ENCODE results near the gene DPEP1. TPM values are rescaled to one million over a fixed set of nuclear protein-coding genes. Genes with fewer than 3 reads are reported as not detected.
A peak's percentile ranks its signal among the peaks of the same experiment; 100 is the strongest.

DPEP1 gene
- total and polyA plus RNA-seq, 2 experiments from 2014 or later: 1.7 to 2.3 TPM

DNA sequence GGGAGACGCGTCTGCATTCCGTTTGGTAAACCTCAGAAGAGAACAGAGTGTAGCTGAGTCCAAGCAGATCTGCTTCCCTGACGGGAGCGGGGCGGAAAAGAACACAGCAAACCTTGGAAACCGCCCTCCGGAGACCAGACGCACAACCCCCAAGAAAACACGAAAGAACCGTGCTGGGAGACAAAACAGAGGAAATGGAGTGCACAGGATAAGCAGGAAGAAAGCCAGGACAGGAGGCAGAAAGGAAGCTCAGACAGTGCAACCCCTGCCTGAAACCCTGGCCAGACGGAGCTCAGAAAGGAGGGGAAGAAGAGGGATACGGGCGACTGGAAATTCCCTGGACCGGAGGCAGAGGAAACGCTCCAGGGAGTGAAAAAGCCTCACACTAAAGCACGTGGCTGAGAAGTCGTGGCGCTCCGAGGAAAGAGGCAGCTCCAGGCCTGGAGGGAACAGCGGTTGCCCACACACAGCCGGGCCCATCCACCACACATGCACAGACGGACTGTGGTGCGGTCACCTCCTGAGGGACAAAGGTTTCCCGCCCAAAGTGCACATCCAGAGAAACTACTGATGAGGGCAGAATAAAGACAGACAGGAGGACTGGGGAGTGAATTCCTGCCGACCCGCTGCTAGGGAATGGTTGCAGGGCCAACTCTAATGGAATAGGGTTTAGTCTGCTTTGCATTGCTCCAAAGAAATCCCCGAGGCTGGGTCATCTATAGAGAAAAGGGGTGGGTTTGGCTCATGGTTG, 10.2 kb downstream of the DPEP1 start:
- no peak for TF ChIP-seq ETS1 (IDR thresholded peaks at IDR 0.05)
- TF ChIP-seq, protein P1, sequence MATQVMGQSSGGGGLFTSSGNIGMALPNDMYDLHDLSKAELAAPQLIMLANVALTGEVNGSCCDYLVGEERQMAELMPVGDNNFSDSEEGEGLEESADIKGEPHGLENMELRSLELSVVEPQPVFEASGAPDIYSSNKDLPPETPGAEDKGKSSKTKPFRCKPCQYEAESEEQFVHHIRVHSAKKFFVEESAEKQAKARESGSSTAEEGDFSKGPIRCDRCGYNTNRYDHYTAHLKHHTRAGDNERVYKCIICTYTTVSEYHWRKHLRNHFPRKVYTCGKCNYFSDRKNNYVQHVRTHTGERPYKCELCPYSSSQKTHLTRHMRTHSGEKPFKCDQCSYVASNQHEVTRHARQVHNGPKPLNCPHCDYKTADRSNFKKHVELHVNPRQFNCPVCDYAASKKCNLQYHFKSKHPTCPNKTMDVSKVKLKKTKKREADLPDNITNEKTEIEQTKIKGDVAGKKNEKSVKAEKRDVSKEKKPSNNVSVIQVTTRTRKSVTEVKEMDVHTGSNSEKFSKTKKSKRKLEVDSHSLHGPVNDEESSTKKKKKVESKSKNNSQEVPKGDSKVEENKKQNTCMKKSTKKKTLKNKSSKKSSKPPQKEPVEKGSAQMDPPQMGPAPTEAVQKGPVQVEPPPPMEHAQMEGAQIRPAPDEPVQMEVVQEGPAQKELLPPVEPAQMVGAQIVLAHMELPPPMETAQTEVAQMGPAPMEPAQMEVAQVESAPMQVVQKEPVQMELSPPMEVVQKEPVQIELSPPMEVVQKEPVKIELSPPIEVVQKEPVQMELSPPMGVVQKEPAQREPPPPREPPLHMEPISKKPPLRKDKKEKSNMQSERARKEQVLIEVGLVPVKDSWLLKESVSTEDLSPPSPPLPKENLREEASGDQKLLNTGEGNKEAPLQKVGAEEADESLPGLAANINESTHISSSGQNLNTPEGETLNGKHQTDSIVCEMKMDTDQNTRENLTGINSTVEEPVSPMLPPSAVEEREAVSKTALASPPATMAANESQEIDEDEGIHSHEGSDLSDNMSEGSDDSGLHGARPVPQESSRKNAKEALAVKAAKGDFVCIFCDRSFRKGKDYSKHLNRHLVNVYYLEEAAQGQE (IDR thresholded peaks at IDR 0.05; ENCODE audit: unreplicated experiment): no peak
- no peak for TF ChIP-seq ZNF331 (CRISPR knock-in tag; IDR thresholded peaks at IDR 0.05; ENCODE audit: low read depth)
- TF ChIP-seq EZH2phosphoT487 (IDR thresholded peaks at IDR 0.05; ENCODE audit: unreplicated experiment): no peak
- TF ChIP-seq CREB1 (CRISPR knock-in tag; IDR thresholded peaks at IDR 0.05; ENCODE audit: low read depth): no peak
- TF ChIP-seq STAT1 (IDR thresholded peaks at IDR 0.05; ENCODE audit: unreplicated experiment): no peak
- TF ChIP-seq POLR2AphosphoS5 (IDR thresholded peaks at IDR 0.05; ENCODE audit: low read depth): no peak
- TF ChIP-seq JUNB (IDR thresholded peaks at IDR 0.05; ENCODE audit: unreplicated experiment): no peak
- TF ChIP-seq ZNF114 (CRISPR knock-in tag; IDR thresholded peaks at IDR 0.05): no peak
- TF ChIP-seq, protein P2, sequence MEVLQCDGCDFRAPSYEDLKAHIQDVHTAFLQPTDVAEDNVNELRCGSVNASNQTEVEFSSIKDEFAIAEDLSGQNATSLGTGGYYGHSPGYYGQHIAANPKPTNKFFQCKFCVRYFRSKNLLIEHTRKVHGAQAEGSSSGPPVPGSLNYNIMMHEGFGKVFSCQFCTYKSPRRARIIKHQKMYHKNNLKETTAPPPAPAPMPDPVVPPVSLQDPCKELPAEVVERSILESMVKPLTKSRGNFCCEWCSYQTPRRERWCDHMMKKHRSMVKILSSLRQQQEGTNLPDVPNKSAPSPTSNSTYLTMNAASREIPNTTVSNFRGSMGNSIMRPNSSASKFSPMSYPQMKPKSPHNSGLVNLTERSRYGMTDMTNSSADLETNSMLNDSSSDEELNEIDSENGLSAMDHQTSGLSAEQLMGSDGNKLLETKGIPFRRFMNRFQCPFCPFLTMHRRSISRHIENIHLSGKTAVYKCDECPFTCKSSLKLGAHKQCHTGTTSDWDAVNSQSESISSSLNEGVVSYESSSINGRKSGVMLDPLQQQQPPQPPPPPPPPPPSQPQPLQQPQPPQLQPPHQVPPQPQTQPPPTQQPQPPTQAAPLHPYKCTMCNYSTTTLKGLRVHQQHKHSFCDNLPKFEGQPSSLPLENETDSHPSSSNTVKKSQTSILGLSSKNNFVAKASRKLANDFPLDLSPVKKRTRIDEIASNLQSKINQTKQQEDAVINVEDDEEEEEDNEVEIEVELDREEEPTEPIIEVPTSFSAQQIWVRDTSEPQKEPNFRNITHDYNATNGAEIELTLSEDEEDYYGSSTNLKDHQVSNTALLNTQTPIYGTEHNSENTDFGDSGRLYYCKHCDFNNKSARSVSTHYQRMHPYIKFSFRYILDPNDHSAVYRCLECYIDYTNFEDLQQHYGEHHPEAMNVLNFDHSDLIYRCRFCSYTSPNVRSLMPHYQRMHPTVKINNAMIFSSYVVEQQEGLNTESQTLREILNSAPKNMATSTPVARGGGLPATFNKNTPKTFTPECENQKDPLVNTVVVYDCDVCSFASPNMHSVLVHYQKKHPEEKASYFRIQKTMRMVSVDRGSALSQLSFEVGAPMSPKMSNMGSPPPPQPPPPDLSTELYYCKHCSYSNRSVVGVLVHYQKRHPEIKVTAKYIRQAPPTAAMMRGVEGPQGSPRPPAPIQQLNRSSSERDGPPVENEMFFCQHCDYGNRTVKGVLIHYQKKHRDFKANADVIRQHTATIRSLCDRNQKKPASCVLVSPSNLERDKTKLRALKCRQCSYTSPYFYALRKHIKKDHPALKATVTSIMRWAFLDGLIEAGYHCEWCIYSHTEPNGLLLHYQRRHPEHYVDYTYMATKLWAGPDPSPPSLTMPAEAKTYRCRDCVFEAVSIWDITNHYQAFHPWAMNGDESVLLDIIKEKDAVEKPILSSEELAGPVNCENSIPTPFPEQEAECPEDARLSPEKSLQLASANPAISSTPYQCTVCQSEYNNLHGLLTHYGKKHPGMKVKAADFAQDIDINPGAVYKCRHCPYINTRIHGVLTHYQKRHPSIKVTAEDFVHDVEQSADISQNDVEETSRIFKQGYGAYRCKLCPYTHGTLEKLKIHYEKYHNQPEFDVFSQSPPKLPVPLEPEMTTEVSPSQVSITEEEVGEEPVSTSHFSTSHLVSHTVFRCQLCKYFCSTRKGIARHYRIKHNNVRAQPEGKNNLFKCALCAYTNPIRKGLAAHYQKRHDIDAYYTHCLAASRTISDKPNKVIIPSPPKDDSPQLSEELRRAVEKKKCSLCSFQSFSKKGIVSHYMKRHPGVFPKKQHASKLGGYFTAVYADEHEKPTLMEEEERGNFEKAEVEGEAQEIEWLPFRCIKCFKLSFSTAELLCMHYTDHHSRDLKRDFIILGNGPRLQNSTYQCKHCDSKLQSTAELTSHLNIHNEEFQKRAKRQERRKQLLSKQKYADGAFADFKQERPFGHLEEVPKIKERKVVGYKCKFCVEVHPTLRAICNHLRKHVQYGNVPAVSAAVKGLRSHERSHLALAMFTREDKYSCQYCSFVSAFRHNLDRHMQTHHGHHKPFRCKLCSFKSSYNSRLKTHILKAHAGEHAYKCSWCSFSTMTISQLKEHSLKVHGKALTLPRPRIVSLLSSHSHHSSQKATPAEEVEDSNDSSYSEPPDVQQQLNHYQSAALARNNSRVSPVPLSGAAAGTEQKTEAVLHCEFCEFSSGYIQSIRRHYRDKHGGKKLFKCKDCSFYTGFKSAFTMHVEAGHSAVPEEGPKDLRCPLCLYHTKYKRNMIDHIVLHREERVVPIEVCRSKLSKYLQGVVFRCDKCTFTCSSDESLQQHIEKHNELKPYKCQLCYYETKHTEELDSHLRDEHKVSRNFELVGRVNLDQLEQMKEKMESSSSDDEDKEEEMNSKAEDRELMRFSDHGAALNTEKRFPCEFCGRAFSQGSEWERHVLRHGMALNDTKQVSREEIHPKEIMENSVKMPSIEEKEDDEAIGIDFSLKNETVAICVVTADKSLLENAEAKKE (CRISPR knock-in tag; IDR thresholded peaks at IDR 0.05): no peak
- no peak for TF ChIP-seq NANOG (IDR thresholded peaks at IDR 0.05; ENCODE audit: borderline replicate concordance)
- TF ChIP-seq CTCF (conservative IDR thresholded peaks at IDR 0.05; ENCODE audit: low read depth in 2 of 2): no peak
- TF ChIP-seq EZH2 (IDR thresholded peaks at IDR 0.05; ENCODE audit: low read depth, unreplicated experiment): no peak
- Histone ChIP-seq H3K79me2 (replicated peaks; ENCODE audit: insufficient read depth) (no peaks in the 10 kb centered on the region), H3K36me3 (ENCODE audit: insufficient read depth) (no peaks in the 10 kb centered on the region), H3K27ac (ENCODE audit: low read depth) (no peak overlapping the region), H3K27me3 (ENCODE audit: insufficient read depth) (peaks cover 5% of the 10 kb centered on the region; the same call in 1 of the 2 replicates), H4K20me1 (replicated peaks; ENCODE audit: insufficient read depth) (no peaks in the 10 kb centered on the region), H3F3A (replicated peaks; ENCODE audit: low read depth) (peaks cover 8% of the 10 kb centered on the region; the same call in 1 of the 2 replicates), H2AFZ (peak overlapping the region; percentile 95), H3K4me2 (no peak overlapping the region), H3K4me1 (ENCODE audit: insufficient read depth) (peaks cover 3% of the 10 kb centered on the region; the same call in 1 of the 2 replicates), H3K9me2 (ENCODE audit: insufficient read depth) (no peaks in the 10 kb centered on the region), H3K4me3 (no peak overlapping the region)
- Mint-ChIP-seq H3K4me1 (peaks cover 21% of the 10 kb centered on the region), H3K4me3 (no peak overlapping the region), H3K27ac (no peak overlapping the region), H3K27me3 (ENCODE audit: insufficient read depth, low read depth, poor library complexity) (peaks cover 26% of the 10 kb centered on the region), H3K9me3 (no peaks in the 10 kb centered on the region), H3K36me3 (ENCODE audit: low read depth) (no peaks in the 10 kb centered on the region)
- DNase-seq (ENCODE audit: low spot score): no peak
- ATAC-seq: peak; percentile 19

Data from GM23338 (cell line).